Posterior vena cava (tissue), 2 donors: ENCODE measurements around the gene DGKH. TPM values are rescaled to one million over a fixed set of nuclear protein-coding genes. Genes with fewer than 3 reads are reported as not detected.
"Not testable (repeated sequence)": the region's sequence is repeated elsewhere in the genome, so short reads cannot be mapped to it uniquely, and the experiment has no call there.

Source experiments
- DNase-seq: peaks from one replicate; pipeline ENCODE4 v3.0.0-alpha.2; 2020; ENCODE audit warnings: low spot score
- intact Hi-C, 2 donors: fragments of 100-400 bp; cut with DNase I; formaldehyde crosslinking; loops; one replicate each; pipeline versions ENCODE4 v1.14.1 to v1.14.2; 2022 to 2023
- total RNA-seq, 2 donors: library from RNA; stranded (reverse); fragmentation: NEBNext Ultra II Directional; extraction: Animal tissue kit (Norgen Biotek cat#: 25700); gene quantifications; one replicate each; pipeline ENCODE4 v1.2.1, GENCODE V29; 2021
- donor health status: DM: yes; HTN: yes; CAD: no.
- donor health status: DM: yes; HTN: yes; CAD: no.

Gene DGKH
- total RNA-seq, 2 donors from 2014 or later = 15.0 to 29.4 TPM

DNA sequence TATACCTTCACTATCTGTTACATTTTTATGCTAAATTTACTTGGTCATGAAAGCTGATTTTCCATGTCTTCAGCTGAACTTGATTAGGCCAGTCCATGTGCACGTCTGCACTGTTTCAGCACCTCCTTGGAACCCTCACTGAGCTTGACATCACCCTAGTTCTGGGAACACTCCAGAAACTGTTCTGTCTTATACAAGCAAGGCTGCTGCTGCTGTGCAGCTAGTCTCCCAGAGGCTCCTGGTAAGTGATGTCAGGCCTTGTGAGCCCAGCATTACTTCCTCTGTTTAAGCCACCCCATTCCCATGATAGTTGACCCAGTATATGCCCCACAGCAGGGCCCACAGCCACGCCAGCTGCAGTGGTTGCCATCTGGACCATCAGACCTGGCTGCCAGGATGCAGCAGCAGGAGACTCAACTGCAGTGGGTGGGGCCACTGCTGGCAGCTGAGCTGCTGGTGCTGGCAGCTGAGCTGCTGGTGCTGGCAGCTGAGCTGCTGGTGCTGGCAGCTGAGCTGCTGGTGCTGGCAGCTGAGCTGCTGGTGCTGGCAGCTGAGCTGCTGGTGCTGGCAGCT, 133.0 kb downstream of the DGKH start:
- DNase-seq = no peak
- intact Hi-C loops = no loop called here

- no peak for DNase-seq
- intact Hi-C loops = no loop called here
Measured at GRCh38 chr13:42189061-42189460, 140.6 kb downstream of the DGKH start.

DNA sequence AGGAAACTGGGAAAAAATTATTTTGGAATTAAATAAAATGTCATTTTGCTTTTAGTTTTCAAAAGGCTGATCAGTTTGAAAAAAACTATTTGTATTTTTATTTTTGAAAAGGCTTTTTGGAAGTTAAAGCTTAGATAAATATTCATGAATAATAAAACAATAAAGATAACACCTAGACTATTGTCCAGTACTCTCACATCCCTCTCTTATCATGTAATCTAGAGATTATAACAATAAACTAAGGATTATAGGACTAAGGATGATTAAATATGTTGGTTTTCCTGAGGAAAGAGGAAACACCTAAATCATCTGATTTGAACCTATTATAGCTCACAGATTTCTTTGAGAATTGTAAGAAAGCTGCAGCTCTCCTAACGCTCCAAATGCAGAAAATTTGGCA, 142.1 kb downstream of the DGKH start:
- no peak for DNase-seq
- intact Hi-C loops = no loop called here

- intact Hi-C loops = no loop called here
- DNase-seq = no peak
Measured at GRCh38 chr13:42211704-42212464, 163.4 kb downstream of the DGKH start.

- no peak for DNase-seq
- intact Hi-C loops = no loop called here
Measured at GRCh38 chr13:42214446-42214845, 166.0 kb downstream of the DGKH start.

DNA sequence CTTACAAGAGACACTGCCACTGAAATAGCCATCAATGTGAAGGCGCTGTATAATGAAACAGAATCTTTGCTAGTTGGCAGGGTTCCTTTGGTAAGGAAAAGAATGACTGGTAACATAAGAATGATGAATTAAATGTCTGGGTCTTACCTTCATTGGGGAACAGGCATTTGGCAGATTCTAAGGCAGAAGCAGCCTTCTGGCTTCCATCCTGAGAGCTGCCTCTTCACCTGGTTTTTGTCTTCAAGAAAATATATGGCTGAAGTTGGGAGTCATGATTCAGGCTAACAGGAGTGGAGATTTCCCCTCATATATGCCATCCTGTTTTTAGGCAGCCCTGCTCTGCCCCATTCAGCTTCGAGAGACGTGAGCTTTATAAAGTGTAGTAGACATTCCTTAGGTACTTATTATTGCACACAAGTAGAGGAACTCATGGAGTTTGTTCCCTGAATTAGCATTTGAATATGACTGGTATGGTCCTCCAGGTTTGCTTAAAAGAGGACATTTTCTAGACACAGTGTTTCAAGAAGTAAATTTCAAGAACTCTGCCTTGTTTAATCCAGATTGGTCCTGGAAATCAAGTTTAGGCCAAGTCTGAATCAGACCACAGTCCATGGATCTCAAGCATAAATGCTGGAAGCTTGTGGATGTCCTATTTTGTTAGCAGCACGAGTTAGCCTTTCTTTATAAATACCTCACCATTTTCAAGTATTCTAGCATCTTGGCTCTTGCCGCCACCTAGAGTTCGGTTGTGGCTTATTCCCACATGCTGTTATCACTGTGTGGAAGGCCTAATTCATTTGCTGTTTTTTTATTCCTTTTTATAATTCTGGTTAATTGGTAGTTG, 167.4 kb downstream of the DGKH start:
- intact Hi-C loops = no loop called here
- no peak for DNase-seq

- intact Hi-C loops = no loop called here
- DNase-seq = no peak
Measured at GRCh38 chr13:42216422-42216735, 167.9 kb downstream of the DGKH start.

- no peak for DNase-seq
- intact Hi-C loops = no loop called here
Measured at GRCh38 chr13:42218576-42218975, 170.1 kb downstream of the DGKH start.

DNA sequence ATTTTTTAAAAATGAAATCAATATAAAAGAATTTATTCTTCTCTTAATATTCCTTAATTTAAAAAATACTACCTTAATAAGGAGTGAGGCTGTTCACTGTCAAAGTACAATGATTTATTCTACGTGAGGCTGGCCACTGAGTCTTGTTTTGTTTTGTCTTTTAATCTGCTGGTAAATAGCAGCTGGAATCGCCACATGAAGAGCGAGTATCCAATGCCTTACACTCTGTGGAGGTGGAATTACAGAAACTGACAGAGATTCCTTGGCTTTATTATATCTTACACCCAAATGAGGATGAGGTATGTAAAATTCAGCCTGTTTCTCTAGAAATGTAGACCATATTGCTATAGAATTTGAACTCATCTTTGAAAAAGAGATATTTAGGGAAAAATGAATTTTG, 170.6 kb downstream of the DGKH start:
- intact Hi-C loops = no loop called here

GRCh38 chr13:42219876-42220275, 171.4 kb downstream of the DGKH start:
- no peak for DNase-seq
- intact Hi-C loops = no loop called here

More for the DNA sequence above, 170.6 kb downstream of the DGKH start:
- DNase-seq = no peak

- intact Hi-C loops = no loop called here
- DNase-seq = no peak
Measured at GRCh38 chr13:42221121-42221765, 172.8 kb downstream of the DGKH start.

GRCh38 chr13:42223681-42224080, 175.2 kb downstream of the DGKH start:
- no peak for DNase-seq
- intact Hi-C loops = no loop called here

- intact Hi-C loops = no loop called here
- DNase-seq = no peak
Measured at GRCh38 chr13:42225051-42225450, 176.6 kb downstream of the DGKH start.

- DNase-seq, intact Hi-C loops: not testable (repeated sequence)
Measured at GRCh38 chr13:42226759-42227158, 178.3 kb downstream of the DGKH start.

DNA sequence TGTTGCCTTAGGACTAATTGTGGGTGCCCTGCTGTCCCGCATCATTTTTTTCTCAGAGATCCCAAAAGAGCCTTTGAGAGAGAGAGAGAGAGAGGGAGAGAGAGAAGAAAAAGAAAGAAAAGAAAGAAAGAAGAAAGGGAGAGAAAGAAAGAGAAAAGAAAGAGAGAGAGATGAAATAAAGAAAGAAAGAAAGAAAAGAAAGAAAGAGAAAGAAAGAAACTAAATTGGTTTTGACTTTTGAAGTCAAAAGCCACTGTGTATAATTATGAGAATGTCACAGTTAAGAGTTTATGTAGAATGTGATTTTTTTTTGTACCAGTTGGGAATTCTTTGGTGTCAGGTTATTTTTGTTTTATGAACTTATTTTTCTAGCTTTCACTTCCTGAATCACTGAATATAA, 180.1 kb downstream of the DGKH start:
- intact Hi-C loops = no loop called here

DNA sequence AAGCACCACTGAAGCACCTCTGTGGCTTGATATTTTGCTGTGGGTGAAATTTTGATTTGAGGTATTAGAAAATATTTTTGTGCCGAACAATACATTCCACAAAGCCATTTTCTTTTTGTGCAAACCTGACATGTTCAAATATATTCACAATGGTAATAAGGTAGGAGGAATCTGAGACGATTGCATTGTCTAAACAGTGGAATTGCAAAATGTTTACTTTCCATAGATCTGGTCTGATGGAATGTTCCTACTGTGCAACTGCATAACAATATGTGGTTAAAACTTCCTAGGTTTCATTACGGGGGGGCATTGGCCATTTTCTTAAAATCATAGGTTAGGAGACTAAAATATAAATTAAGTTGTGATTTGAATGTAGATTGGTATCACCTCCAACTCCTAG, 180.8 kb downstream of the DGKH start:
- no peak for DNase-seq
- intact Hi-C loops = no loop called here

More for the DNA sequence above, 180.1 kb downstream of the DGKH start:
- no peak for DNase-seq

- no peak for DNase-seq
- intact Hi-C loops = no loop called here
Measured at GRCh38 chr13:42232671-42233070, 184.2 kb downstream of the DGKH start.

DNA sequence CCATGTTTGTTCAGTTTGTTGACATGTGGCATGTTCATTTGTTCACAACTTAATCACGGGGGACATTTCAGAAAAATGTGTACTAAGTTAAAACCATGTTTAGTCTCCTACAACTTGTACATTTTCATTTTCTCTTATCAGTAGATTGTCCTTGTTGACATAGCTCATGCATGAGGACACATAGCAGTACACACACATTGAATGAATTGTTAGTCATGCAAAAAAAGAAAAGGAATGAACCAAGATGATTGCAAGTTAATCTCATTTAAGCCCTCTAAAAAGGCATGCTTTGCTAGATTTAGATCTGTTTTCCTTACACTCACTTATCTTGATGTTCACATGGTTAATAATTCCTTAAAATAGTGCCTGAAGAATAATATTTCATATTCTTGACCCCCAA, 185.3 kb downstream of the DGKH start:
- intact Hi-C loops = no loop called here
- DNase-seq = no peak

- intact Hi-C loops = loop anchor here in 1 of 2 donors (5.0 kb wide), 1 partner anchor 1153 kb away; no protein-coding TSS in a partner anchor
- no peak for DNase-seq
Measured at GRCh38 chr13:42239161-42239560, 190.7 kb downstream of the DGKH start.

DNA sequence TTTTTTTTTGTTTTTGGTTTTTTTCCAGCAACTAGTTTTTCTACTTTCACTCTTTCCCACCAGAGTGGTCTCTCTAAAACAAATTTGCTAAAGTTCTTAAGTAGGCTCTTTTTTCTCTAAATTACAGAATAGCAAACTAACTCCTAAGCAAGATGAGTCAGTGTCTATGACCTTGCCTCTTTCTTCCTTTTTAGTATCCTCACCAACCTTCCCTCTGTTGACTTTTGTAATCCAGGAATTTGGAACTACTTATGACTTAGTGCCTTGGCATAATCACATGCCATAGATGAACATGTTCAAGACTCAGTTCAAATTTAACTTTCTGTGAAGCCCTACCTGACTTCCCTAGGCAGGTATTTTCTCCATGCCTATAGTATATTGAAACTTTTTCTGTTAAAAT, 191.2 kb downstream of the DGKH start:
- DNase-seq = no peak
- intact Hi-C loops = loop anchor here in 1 of 2 donors (5.0 kb wide), 1 partner anchor 1153 kb away; no protein-coding TSS in a partner anchor
